ENCODE data around the gene CELF4.

GRCh38 chr18:37448946-37449345 lies 116.7 kb downstream of the CELF4 start:
- TF ChIP-seq POLR2A (IDR thresholded peaks at IDR 0.05) (no peak), CTCF (IDR thresholded peaks at IDR 0.05) (no peak), POLR2AphosphoS5 (IDR thresholded peaks at IDR 0.05) (no peak), EP300 (IDR thresholded peaks at IDR 0.05) (no peak)
